CD8-positive, alpha-beta memory T cell (primary cell): ENCODE results near the gene TUT4. TPM values are rescaled to one million over a fixed set of nuclear protein-coding genes. Genes with fewer than 3 reads are reported as not detected.
A peak's percentile ranks its signal among the peaks of the same experiment; 100 is the strongest.

Source experiments
- CTCF ChIA-PET: fragments of 350-600 bp; sonication (Branson Sonifier 250); formaldehyde crosslinking; loops from one replicate; lab custom pipeline; 2021; ENCODE audit warnings: antibody characterized with exemption; lab: Charles Lee
- POLR2A ChIA-PET: fragments of 350-600 bp; sonication (Branson Sonifier 250); formaldehyde crosslinking; loops from one replicate; lab custom pipeline; 2021; ENCODE audit warnings: antibody characterized with exemption; lab: Charles Lee
- DNase-seq, 5 donors: peaks; one replicate each; pipeline versions ENCODE4 v3.0.0 to v3.0.0-alpha.2; 2020 to 2022; ENCODE audit warnings: mixed read lengths in 1 of 5
- H3K27ac ChIP-seq: one replicate; pipeline ENCODE4 v1.7.0; 2013; ENCODE audit warnings: low read depth, mild to moderate bottlenecking, low read length, moderate library complexity
- H3K27me3 ChIP-seq: 2 replicates; pipeline ENCODE4 v1.7.0; 2013; ENCODE audit warnings: low read length, mild to moderate bottlenecking; ENCODE audit not compliant: insufficient read depth, poor library complexity, severe bottlenecking
- H3K36me3 ChIP-seq: 2 replicates; pipeline ENCODE4 v1.7.0; 2013; ENCODE audit warnings: mild to moderate bottlenecking, low read length, moderate library complexity; ENCODE audit not compliant: insufficient read depth
- H3K4me1 ChIP-seq: 2 replicates; pipeline ENCODE4 v1.7.0; 2013; ENCODE audit warnings: mild to moderate bottlenecking, low read length, moderate library complexity; ENCODE audit not compliant: insufficient read depth
- H3K4me3 ChIP-seq: 2 replicates; pipeline ENCODE4 v1.7.0; 2013; ENCODE audit warnings: mild to moderate bottlenecking, low read length
- H3K9me3 ChIP-seq: 2 replicates; pipeline ENCODE4 v1.7.0; 2013; ENCODE audit warnings: mild to moderate bottlenecking, low read length
- H3K27ac Mint-ChIP-seq, 8 donors: one replicate each; pipeline ENCODE4 v1.8.0; 2020 to 2021; ENCODE audit warnings: mixed read lengths in 8 of 8, mild to moderate bottlenecking in 6 of 8, inconsistent platforms in 3 of 8, moderate library complexity in 3 of 8
- H3K27me3 Mint-ChIP-seq, 2 donors: one replicate each; pipeline ENCODE4 v1.8.0; 2020 to 2021; ENCODE audit warnings: mixed read lengths in 2 of 2, mild to moderate bottlenecking in 1 of 2, moderate library complexity in 1 of 2
- H3K36me3 Mint-ChIP-seq, 3 donors: one replicate each; pipeline ENCODE4 v1.8.0; 2020 to 2021; ENCODE audit warnings: mixed read lengths in 3 of 3, inconsistent platforms in 1 of 3, mild to moderate bottlenecking in 1 of 3
- H3K4me1 Mint-ChIP-seq, 3 donors: one replicate each; pipeline ENCODE4 v1.8.0; 2020 to 2021; ENCODE audit warnings: mixed read lengths in 3 of 3, inconsistent platforms in 1 of 3, mild to moderate bottlenecking in 1 of 3
- H3K4me3 Mint-ChIP-seq, 7 donors: one replicate each; pipeline ENCODE4 v1.8.0; 2020 to 2021; ENCODE audit warnings: mixed read lengths in 7 of 7, mild to moderate bottlenecking in 6 of 7, moderate library complexity in 4 of 7, inconsistent platforms in 2 of 7
- H3K9me3 Mint-ChIP-seq, 5 donors: one replicate each; pipeline ENCODE4 v1.8.0; 2020 to 2022; ENCODE audit warnings: mixed read lengths in 5 of 5, mild to moderate bottlenecking in 3 of 5, moderate library complexity in 2 of 5, inconsistent platforms in 1 of 5
- polyA plus RNA-seq: library from polyadenylated mRNA; unstranded; fragments of 300-500 nt; fragmentation: Illumina TruSeq; gene quantifications from one replicate; pipeline ENCODE4 v1.2.3, GENCODE V29; 2021
- total RNA-seq, 2 experiments: library from RNA; stranded (reverse); gene quantifications; one replicate each; pipeline ENCODE4 v1.2.3, GENCODE V29; 2021

Gene TUT4
- total and polyA plus RNA-seq, 3 experiments from 2014 or later = 40.1 to 63.1 (median 54.1) TPM

DNA sequence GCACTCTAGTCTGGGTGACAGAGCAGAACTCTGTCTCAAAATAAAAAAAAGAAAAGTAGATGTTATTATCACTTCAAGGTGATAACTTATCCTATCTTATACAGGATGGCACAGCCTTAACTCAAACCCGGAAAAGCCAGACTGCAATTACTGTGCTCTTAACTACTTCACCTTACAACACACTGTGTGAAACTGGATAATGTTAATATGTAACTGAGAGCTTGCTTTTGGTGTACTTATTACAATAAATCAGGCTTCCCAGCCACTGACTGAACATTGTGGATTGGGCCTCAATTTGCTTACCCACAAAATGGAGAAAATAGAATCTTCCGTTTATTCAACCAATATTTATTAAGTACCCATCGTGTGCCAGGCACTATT lies 150.0 kb downstream of the TUT4 start:
- peaks cover 0 to 34% (median 6%) of the 10 kb centered on the region in 3 donors for H3K36me3 Mint-ChIP-seq
- Histone ChIP-seq H3K9me3 (no peaks in the 10 kb centered on the region), H3K36me3 (peaks cover 8% of the 10 kb centered on the region), H3K27ac (peak overlapping the region; percentile 98), H3K4me3 (no peak overlapping the region), H3K4me1 (peaks cover 18% of the 10 kb centered on the region), H3K27me3 (no peaks in the 10 kb centered on the region)
- H3K27me3 Mint-ChIP-seq = peaks cover 0 to 2% of the 10 kb centered on the region in 2 donors
- H3K27ac Mint-ChIP-seq = peak overlapping the region in 4 of 8 donors; percentile 9 to 99 (median 61)
- no peak for DNase-seq
- no peaks in the 10 kb centered on the region for H3K9me3 Mint-ChIP-seq
- POLR2A ChIA-PET = interaction anchor here (0.7 to 1.3 kb wide), 2 partner anchors 23 to 36 kb away, joined by 3 to 4 read pairs; no protein-coding TSS in a partner anchor
- CTCF ChIA-PET = no interaction called here
- peak overlapping the region; percentile 98 to 100 (median 99) for H3K4me3 Mint-ChIP-seq
- H3K4me1 Mint-ChIP-seq = peaks cover 30 to 42% (median 40%) of the 10 kb centered on the region in 3 donors

DNA sequence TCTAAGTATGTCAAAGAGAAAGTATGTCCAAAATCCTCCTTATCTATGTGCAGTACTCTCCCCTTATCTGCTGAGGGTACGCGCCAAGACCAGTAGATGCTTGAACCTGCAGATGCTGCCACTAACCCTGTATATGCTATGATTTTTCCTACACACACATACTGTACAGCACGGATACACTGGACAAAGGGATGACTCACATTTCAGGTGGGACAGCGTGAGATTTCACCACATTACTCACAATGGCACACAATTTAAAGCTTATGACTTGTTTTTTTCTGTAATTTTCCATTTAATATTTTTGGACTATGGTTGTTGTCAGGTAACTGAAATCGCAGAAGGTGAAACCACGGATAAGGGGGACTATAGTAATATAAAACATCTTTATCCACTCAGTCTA lies 152.8 kb downstream of the TUT4 start:
- H3K36me3 ChIP-seq = no peaks in the 10 kb centered on the region
- Mint-ChIP-seq H3K27me3 (peaks cover 0 to 2% of the 10 kb centered on the region in 2 donors), H3K27ac (peak overlapping the region in 1 of 8 donors; percentile 26), H3K4me3 (no peak overlapping the region), H3K36me3 (peaks cover 0 to 13% (median under 1%) of the 10 kb centered on the region in 3 donors), H3K9me3 (no peaks in the 10 kb centered on the region), H3K4me1 (peaks cover 16 to 20% (median 19%) of the 10 kb centered on the region in 3 donors)
- DNase-seq = no peak
- CTCF ChIA-PET = interaction anchor here (1.2 kb wide), 1 partner anchor 34 kb away, joined by 4 read pairs; the partner anchor contains the start of gene CC2D1B
- POLR2A ChIA-PET = no interaction called here
- H3K9me3 ChIP-seq = no peaks in the 10 kb centered on the region
- no peak overlapping the region for H3K27ac ChIP-seq
- peaks cover 2% of the 10 kb centered on the region for H3K4me1 ChIP-seq
- H3K4me3 ChIP-seq = no peak overlapping the region
- no peaks in the 10 kb centered on the region for H3K27me3 ChIP-seq

DNA sequence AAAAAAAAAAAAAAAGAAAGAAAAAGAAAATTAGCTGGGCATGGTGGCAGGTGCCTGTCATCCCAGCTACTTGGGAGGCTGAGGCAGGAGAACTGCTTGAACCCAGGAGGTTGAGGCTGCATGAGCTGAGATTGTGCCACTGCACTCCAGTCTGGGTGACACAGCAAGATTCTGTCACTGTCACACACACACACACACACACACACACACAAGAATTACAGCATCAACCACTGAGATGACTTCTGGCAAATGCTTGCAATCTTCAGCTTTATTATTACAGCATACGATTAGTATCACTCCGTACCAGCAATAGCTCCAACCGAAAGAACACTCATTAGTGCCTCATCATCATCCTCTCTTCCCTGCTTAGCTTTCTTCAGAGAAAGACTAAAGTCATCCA lies 153.3 kb downstream of the TUT4 start:
- Histone ChIP-seq H3K27ac (no peak overlapping the region), H3K4me1 (no peaks in the 10 kb centered on the region), H3K36me3 (no peaks in the 10 kb centered on the region), H3K27me3 (no peaks in the 10 kb centered on the region), H3K9me3 (no peaks in the 10 kb centered on the region), H3K4me3 (no peak overlapping the region)
- DNase-seq = no peak
- H3K4me3 Mint-ChIP-seq = no peak overlapping the region
- H3K27ac Mint-ChIP-seq = no peak overlapping the region
- ChIA-PET POLR2A (no interaction called here), CTCF (interaction anchor here (1.2 kb wide), 1 partner anchor 33 kb away, joined by 4 read pairs; the partner anchor contains the start of gene CC2D1B)
- peaks cover 0 to 2% of the 10 kb centered on the region in 2 donors for H3K27me3 Mint-ChIP-seq
- H3K9me3 Mint-ChIP-seq = no peaks in the 10 kb centered on the region
- H3K4me1 Mint-ChIP-seq = peaks cover 11 to 15% (median 14%) of the 10 kb centered on the region in 3 donors
- H3K36me3 Mint-ChIP-seq = peaks cover 0 to 8% (median 2%) of the 10 kb centered on the region in 3 donors

DNA sequence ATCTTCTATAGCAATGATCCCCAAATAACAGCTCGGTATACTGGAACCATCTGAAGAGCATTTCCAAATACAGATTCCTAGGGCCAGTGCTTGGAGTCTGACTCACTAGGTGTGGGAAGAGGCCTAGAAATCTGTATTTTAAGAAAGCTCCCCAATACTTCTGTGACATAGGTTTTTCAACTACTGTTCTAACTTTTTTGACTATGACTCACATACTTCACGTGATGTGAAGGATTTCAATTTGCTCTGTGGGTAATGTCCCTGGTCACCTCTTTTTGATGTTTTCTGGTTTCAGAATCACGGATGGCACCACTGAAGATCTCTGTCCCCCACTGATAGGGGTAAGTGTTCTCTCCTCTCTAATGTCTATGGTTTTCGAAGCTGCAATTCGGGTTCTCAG lies 159.7 kb downstream of the TUT4 start:
- Mint-ChIP-seq H3K27ac (peak overlapping the region in 2 of 8 donors; percentile 1 to 51), H3K4me1 (no peaks in the 10 kb centered on the region), H3K4me3 (no peak overlapping the region), H3K36me3 (peaks cover 0 to 2% (median 2%) of the 10 kb centered on the region in 3 donors), H3K27me3 (no peaks in the 10 kb centered on the region), H3K9me3 (no peaks in the 10 kb centered on the region)
- H3K9me3 ChIP-seq = no peaks in the 10 kb centered on the region
- no peak overlapping the region for H3K27ac ChIP-seq
- H3K4me1 ChIP-seq = no peaks in the 10 kb centered on the region
- no peak for DNase-seq
- no peaks in the 10 kb centered on the region for H3K36me3 ChIP-seq
- ChIA-PET POLR2A (no interaction called here), CTCF (interaction anchor here (1.6 kb wide), 1 partner anchor 11 kb away, joined by 3 read pairs; the partner anchor contains the start of genes ORC1 and PRPF38A)
- H3K4me3 ChIP-seq = no peak overlapping the region
- no peaks in the 10 kb centered on the region for H3K27me3 ChIP-seq

DNA sequence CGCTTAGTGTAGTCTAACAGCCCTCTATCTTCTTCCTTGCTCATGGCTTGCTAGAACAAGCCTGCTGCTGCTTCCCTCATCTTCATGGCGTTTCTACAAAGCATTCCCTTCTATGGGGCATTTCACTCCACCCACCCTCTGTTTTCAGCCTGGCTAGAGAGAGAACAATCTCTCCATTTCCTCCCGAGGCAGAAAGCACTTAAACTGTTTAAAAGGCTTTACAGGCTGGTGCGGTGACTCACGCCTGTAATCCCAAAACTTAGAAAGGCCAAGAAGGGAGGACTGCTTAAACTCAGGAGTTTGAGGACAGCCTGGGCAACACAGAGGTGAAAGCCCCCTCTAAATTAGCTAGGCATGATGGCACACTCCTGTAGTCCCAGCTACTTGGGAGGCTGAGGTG lies 166.4 kb downstream of the TUT4 start:
- H3K4me3 Mint-ChIP-seq = no peak overlapping the region
- no peak overlapping the region for H3K27ac Mint-ChIP-seq
- H3K9me3 Mint-ChIP-seq = no peaks in the 10 kb centered on the region
- Histone ChIP-seq H3K27me3 (no peaks in the 10 kb centered on the region), H3K27ac (no peak overlapping the region), H3K4me1 (no peaks in the 10 kb centered on the region), H3K4me3 (no peak overlapping the region), H3K9me3 (no peaks in the 10 kb centered on the region), H3K36me3 (no peaks in the 10 kb centered on the region)
- no peak for DNase-seq
- ChIA-PET CTCF (no interaction called here), POLR2A (no interaction called here)
- no peaks in the 10 kb centered on the region for H3K27me3 Mint-ChIP-seq
- H3K36me3 Mint-ChIP-seq = peaks cover 0 to 1% (median 0%) of the 10 kb centered on the region in 3 donors
- no peaks in the 10 kb centered on the region for H3K4me1 Mint-ChIP-seq

DNA sequence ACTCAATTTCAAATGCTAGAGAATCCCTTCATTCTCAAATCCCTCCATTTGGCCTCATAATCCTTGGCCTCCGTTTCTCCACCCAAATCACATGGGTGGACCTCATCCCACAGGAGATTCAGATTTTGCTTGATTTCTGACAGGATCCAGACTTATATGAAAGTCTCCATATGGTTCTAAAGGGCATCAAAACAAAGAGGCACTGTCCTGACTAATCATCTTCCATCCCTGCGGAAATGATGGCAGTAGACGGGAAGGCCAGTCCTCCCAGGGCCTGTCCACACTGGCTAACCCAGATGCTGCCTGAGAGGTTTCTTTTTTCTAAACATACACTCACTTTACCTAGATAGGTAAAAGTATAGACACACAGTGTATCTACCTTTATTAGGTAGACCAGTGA lies 167.5 kb downstream of the TUT4 start:
- Histone ChIP-seq H3K36me3 (no peaks in the 10 kb centered on the region), H3K27ac (no peak overlapping the region), H3K4me1 (no peaks in the 10 kb centered on the region), H3K27me3 (no peaks in the 10 kb centered on the region), H3K9me3 (no peaks in the 10 kb centered on the region), H3K4me3 (no peak overlapping the region)
- Mint-ChIP-seq H3K36me3 (peaks cover 0 to 1% (median 0%) of the 10 kb centered on the region in 3 donors), H3K4me1 (no peaks in the 10 kb centered on the region), H3K9me3 (no peaks in the 10 kb centered on the region), H3K4me3 (no peak overlapping the region), H3K27me3 (no peaks in the 10 kb centered on the region), H3K27ac (peak overlapping the region in 1 of 8 donors; percentile 19)
- POLR2A ChIA-PET = no interaction called here
- DNase-seq = no peak
- CTCF ChIA-PET = no interaction called here

Other genes starting within 250 kb of the TUT4 start
- gene CC2D1B, start 186.9 kb downstream of the TUT4 start, total RNA-seq = 10 to 100 TPM; 46.2 to 47.8 TPM
- gene CC2D1B, start 186.9 kb downstream of the TUT4 start, polyA plus RNA-seq = 11.0 TPM
- 10 to 100 TPM; 39.8 to 40.6 TPM for gene ORC1, start 148.7 kb downstream of the TUT4 start, total RNA-seq
- 0.55 TPM for gene ORC1, start 148.7 kb downstream of the TUT4 start, polyA plus RNA-seq
- gene PRPF38A, start 148.5 kb downstream of the TUT4 start, total RNA-seq = 100 to 1,000 TPM; 123 to 126 TPM
- gene PRPF38A, start 148.5 kb downstream of the TUT4 start, polyA plus RNA-seq = 46.4 TPM
- 10 to 100 TPM; 29.9 to 30.0 TPM for gene GPX7, start 49.3 kb upstream of the TUT4 start, total RNA-seq
- gene GPX7, start 49.3 kb upstream of the TUT4 start, polyA plus RNA-seq = 31.9 TPM
- 10 to 100 TPM; 15.7 to 16.7 TPM for gene SHISAL2A, start 80.1 kb upstream of the TUT4 start, total RNA-seq
- gene SHISAL2A, start 80.1 kb upstream of the TUT4 start, polyA plus RNA-seq = 11.3 TPM
- 10 to 100 TPM; 39.8 to 41.2 TPM for gene COA7, start 145.3 kb upstream of the TUT4 start, total RNA-seq
- gene COA7, start 145.3 kb upstream of the TUT4 start, polyA plus RNA-seq = 3.2 TPM
- 10 to 100 TPM; 11.2 to 11.9 TPM for gene ZYG11B, start 173.4 kb upstream of the TUT4 start, total RNA-seq
- gene ZYG11B, start 173.4 kb upstream of the TUT4 start, polyA plus RNA-seq = 11.5 TPM